HG03575 (cell line): ENCODE measurements around the gene FUBP3.

Experiments used
- ATAC-seq: cut with Tn5 transposase; IDR thresholded peaks from one replicate; pipeline ENCODE4 v1.9.1; 2021; ENCODE audit not compliant: unreplicated experiment, insufficient number of reproducible peaks, low FRiP score; ENCODE audit errors: extremely low read depth

FUBP3 gene

GRCh38 chr9:130598188-130598587 lies 18.8 kb downstream of the FUBP3 start:
- no peak for ATAC-seq

DNA sequence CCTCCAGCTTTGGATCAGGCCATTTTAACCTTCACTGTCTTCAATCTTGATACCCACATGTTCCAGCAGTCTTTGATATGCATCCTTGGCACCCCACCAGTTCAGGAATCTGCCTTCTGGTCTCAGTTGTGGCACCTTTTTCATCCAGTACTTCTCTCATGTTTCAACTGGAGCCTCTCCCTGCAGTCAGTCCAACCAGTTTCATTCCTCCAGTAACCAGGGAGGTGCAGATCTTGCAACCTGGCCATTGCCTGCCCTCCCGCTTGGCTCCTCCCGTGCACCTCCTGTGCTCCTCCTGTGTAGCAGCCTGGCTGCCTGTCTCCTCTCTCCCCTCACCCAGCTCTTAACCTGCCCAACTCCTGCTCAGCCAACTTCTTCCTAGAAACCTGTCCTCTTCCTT lies 20.2 kb downstream of the FUBP3 start:
- ATAC-seq, result no peak

GRCh38 chr9:130601100-130601499 lies 21.7 kb downstream of the FUBP3 start:
- ATAC-seq, result no peak

DNA sequence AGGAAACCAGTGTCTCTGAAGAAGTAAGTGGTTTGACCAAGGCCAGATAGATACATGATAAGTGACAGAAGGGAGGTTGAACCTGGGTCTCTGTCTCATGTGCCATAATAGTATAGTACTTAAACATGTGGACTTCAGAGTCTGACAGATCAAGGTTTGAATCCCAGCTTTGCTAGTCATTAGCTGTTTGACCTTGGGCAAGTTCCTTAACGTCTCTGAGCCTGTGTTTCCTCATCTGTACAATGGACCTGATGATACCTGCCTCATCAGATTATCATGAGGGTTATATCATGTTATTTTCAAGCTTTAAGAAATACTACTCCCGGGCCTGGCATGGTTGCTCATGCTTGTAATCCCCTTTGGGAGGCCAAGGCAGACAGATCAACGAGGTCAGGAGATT lies 24.9 kb downstream of the FUBP3 start:
- no peak for ATAC-seq

DNA sequence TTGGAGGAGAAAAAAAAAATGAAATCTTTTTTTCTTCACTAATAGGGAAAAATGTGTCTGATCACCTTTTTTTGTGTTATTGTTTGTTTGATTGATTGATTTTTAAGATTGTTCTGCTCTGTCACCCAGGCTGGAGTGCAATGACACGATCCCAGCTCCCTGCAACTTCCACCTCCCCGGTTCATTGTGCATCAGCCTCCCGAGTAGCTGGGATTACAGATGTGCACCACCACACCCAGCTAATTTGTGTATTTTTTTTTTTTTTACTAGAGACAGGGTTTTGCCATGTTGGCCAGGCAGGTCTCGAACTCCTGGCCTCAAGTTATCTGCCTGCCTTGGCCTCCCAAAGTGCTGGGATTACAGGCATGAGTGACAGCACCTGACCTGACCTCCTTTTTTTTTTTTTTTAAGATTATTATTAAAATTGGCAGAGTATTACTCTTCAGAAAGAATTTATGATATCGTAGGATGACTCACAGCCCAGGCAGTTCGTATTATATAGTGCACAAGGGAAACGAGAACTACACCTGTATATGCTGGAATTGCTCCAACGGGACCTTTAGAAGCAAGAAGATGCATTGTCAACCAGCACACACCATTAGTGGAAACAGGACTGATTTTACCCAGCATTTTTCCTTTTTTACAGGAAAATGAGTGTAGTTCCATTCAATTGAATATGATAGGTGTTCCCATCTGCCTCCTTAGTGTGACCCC lies 27.7 kb downstream of the FUBP3 start:
- ATAC-seq, result no peak

GRCh38 chr9:130607640-130608420 lies 28.5 kb downstream of the FUBP3 start:
- no peak for ATAC-seq

DNA sequence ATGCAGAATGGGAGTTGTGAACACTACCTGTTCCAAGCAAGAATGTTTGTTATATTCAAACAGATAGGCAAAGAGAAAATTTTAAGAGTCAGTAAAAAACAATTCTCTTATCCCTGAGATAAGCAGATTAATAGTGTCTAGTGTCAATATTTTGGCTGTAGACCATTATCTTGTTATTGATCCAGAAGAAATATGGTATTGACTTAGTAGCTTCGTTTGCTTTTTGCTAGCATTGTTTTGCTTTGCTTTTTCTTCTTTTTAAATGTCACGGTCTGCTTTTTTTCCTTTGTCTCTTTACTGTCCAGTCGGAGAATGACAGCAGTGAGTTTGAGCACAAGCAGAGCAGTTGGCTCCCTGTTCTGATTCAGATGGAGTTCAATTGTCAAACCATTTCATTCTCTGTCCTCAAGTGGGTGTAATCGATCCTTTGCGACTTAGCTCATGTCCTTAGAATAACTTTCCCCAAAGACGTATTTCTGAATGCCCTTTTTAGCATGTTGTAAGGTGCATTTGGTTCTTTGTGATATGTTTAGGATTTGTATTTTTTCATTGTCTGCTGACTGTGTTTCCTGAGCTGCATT lies 29.3 kb downstream of the FUBP3 start:
- no peak for ATAC-seq

DNA sequence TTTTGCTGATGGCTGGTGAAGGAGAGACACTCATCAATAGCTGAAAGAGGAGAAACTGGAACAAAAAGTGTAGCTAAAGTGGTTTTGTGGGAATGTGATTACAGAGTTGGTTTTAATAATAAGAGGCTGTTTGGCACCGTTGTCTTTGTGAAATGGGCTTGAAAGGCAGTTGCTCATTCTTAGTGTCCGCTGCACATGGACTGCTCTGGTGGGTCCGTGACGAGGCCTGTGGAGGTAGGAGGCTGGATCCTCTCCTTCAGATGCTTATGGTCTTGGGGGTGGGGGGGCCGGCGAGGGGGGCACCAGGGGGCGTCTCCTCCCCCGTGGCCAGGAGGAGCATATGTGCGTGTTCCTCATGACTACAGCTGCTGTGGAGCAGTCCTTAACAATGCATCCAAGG lies 29.8 kb downstream of the FUBP3 start:
- ATAC-seq, result no peak

GRCh38 chr9:130610862-130611707 lies 31.7 kb downstream of the FUBP3 start:
- no peak for ATAC-seq

- no peak for ATAC-seq
Measured at GRCh38 chr9:130616451-130616850, 37.1 kb downstream of the FUBP3 start.

DNA sequence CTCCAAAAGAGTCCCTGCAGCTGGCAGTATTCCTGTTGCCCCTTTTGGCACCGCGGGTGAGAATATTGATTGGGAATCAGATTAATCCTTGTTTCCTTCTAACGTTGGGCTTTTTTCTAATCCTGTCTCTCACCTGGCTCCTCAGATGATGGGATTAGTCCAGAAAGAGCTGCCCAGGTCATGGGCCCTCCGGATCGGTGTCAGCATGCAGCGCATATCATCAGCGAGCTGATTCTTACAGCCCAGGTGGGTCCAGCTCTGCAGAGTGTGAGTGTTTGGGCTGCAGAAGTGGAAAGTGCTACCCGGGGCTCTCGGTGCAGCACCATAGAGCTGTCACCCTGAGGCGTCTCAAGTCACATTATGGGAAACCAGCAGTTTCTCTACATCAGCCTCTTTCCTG lies 44.1 kb downstream of the FUBP3 start:
- no peak for ATAC-seq

GRCh38 chr9:130624154-130624553 lies 44.8 kb downstream of the FUBP3 start:
- no peak for ATAC-seq

DNA sequence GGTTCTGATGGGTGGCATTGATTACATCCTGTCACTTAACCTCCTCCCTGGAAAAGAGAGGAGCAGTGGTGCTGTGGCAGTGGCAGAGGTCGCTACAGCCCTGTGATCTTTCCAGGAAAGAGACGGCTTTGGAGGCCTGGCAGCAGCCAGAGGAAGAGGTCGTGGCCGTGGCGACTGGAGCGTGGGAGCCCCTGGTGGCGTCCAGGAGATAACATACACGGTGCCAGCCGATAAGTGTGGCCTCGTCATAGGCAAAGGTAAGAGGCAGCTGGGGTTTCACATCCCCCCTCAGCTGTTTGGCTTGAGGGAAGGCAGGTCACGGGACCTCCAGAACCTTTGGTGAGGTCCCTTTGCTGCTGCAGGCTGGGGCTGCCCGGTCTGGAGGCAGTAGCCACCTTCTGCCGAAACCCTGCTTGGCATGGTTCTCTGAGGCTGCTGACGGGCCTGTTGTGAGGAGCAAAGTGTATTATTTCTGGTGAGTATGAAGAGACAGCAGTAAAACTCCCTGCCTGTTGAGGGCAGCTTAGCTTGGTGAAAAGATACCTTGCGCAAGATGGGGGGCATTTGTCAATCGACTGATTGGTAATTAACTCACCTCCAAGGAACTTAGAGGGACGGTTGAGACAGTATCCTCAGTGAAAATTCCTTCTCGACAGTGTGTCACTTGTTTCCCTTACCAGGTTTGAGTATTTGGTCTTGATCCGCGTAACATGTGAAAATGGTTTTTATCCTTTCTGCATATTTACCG lies 47.0 kb downstream of the FUBP3 start:
- no peak for ATAC-seq

GRCh38 chr9:130627051-130627450 lies 47.7 kb downstream of the FUBP3 start:
- no peak for ATAC-seq

DNA sequence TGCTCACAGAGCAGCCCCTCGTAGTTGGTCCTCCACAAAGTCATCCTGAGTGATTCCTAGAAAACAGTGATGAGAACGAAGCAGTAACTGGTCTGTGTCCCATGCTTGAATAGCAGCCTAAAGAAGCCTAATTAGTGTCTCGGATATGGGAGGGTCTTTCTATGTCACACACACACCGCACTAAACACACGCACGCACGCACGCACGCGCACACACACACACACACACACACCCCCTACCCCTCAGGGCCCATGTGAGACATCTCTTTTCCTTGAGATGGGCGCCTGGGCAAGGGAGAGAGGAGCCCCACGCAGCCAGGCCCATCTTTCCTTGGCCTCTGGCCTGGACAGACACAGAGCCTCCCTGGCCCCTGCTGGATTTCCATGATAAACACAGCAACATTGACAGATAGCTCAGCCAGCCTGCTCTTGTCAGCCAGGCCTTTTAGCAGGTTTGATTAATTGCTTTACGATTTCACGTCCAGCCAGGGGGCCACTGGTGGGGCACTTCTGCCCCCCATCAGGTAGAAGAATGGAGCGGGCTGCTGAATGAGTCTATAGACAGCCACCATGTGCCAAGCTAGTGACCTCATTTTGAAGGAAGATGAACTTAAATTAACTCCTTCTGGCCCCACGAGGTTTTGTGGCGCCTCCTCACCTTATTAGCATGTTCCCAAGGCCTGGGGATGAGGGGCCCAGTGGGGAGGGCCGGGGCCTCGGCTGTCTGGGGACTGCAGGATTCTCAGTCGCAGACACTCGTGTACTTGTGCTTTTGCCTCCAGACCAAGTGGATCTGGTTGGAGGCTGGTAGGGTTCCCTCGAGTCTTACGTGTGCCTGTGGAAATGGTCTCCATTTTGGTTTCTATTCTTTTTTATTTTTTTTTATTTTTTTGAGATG lies 48.8 kb downstream of the FUBP3 start:
- no peak for ATAC-seq

DNA sequence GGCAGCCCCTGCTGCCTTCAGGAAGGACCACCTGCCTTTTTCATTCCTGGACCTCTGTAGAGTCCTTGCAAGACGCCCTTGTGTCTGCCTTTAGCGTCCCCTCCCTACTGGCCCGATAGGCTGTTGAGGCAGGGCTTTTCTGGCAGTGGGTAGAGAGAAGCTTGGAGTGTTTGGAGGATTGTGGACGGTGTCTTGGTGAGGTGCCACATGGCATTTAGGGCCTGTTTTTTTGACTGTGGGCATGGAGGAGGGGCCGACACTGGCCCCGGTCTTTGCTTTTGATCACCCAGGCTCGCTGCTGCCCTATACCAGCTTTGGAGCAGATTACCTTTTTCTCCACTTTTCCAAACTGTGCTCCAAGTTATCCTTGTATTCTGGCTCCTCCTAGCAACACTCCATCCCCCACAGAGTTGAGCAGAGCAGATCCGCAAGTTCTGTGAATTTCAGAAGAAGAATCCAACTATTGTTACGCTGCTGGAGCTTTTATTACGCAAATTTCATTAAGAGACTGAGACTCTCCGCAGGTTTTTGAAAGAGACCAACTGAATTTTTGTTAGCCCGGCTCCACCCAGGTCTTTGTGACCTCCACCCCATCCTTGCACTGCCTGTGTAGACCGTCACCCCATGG lies 50.2 kb downstream of the FUBP3 start:
- no peak for ATAC-seq

GRCh38 chr9:130630071-130630450 lies 50.7 kb downstream of the FUBP3 start:
- ATAC-seq, result no peak
